IPS DF 6.9 (cell line): ENCODE data around the gene SSBP2.
"Not testable (repeated sequence)": the region's sequence is repeated elsewhere in the genome, so short reads cannot be mapped to it uniquely, and the experiment has no call there.

Experiments
- DNase-seq: peaks from one replicate; pipeline ENCODE4 v3.0.0-alpha.2; 2013; ENCODE audit warnings: low read depth, low spot score
- H3K27ac ChIP-seq: one replicate; pipeline ENCODE4 v1.5.1; 2013; ENCODE audit warnings: low read length, control low read depth
- H3K27me3 ChIP-seq: 2 replicates; pipeline ENCODE4 v1.6.1; 2013; ENCODE audit warnings: mild to moderate bottlenecking, low read length; ENCODE audit not compliant: control insufficient read depth, insufficient read depth
- H3K36me3 ChIP-seq: 2 replicates; pipeline ENCODE4 v1.6.1; 2013; ENCODE audit warnings: low read length; ENCODE audit not compliant: control insufficient read depth, insufficient read depth
- H3K4me1 ChIP-seq: 2 replicates; pipeline ENCODE4 v1.6.1; 2013; ENCODE audit warnings: low read length; ENCODE audit not compliant: control insufficient read depth, insufficient read depth
- H3K4me3 ChIP-seq: 2 replicates; pipeline ENCODE4 v1.5.1; 2013; ENCODE audit warnings: mild to moderate bottlenecking, low read length
- H3K9me3 ChIP-seq: 2 replicates; pipeline ENCODE4 v1.6.1; 2013; ENCODE audit warnings: low read length, inconsistent platforms; ENCODE audit not compliant: control insufficient read depth, insufficient read depth
- WGBS: extraction: QIAGEN DNeasy Blood & Tissue Kit; methylation state at CpG from one replicate; pipeline ENCODE4 v1.1.7; 2013; ENCODE audit warnings: mixed read lengths, missing lambda C conversion rate; ENCODE audit not compliant: insufficient read length, insufficient coverage; 5-methylcytosine and 5-hydroxymethylcytosine counted together

Gene SSBP2

GRCh38 chr5:81519217-81519905, 231.5 kb downstream of the SSBP2 start:
- Histone ChIP-seq H3K27ac (no peak overlapping the region), H3K27me3 (no peaks in the 10 kb centered on the region), H3K9me3 (no peaks in the 10 kb centered on the region), H3K36me3 (no peaks in the 10 kb centered on the region), H3K4me1 (no peaks in the 10 kb centered on the region), H3K4me3 (no peak overlapping the region)
- WGBS: no CpG with 5 or more reads among the region's 2 CpGs
- no peak for DNase-seq

- no peak for DNase-seq
These were observed 233.4 kb downstream of the SSBP2 start for GRCh38 chr5:81517462-81517861.

DNA sequence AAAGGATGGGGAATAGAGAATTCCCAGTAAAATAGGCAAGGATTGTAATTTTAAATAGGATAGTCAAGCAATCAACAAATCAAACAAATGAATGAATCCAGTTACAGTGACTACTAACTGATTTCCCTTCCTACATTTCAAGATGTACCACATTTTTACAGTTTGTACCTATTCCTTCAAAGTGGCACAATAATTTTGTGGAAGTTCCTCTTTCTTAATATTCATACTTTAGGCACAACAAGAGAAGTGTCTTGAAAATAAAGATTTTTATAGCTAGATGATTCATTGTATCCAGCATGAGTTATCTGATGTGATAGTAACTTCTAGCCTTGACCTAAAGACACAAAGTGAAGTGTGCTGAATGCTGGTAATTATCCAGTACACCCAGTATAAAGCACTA, 234.8 kb downstream of the SSBP2 start:
- DNase-seq: no peak
- Histone ChIP-seq H3K36me3 (no peaks in the 10 kb centered on the region), H3K4me1 (no peaks in the 10 kb centered on the region), H3K27me3 (no peaks in the 10 kb centered on the region), H3K4me3 (no peak overlapping the region), H3K27ac (no peak overlapping the region), H3K9me3 (no peaks in the 10 kb centered on the region)

More at GRCh38 chr5:81517462-81517861, 233.4 kb downstream of the SSBP2 start:
- Histone ChIP-seq H3K27ac (no peak overlapping the region), H3K4me1 (no peaks in the 10 kb centered on the region), H3K36me3 (no peaks in the 10 kb centered on the region), H3K27me3 (no peaks in the 10 kb centered on the region), H3K9me3 (no peaks in the 10 kb centered on the region), H3K4me3 (no peak overlapping the region)

- Histone ChIP-seq H3K9me3 (no peaks in the 10 kb centered on the region), H3K4me3 (no peak overlapping the region), H3K36me3 (no peaks in the 10 kb centered on the region), H3K27me3 (no peaks in the 10 kb centered on the region), H3K4me1 (no peaks in the 10 kb centered on the region), H3K27ac (no peak overlapping the region)
- no peak for DNase-seq
These were observed 236.9 kb downstream of the SSBP2 start for GRCh38 chr5:81513982-81514381.

DNA sequence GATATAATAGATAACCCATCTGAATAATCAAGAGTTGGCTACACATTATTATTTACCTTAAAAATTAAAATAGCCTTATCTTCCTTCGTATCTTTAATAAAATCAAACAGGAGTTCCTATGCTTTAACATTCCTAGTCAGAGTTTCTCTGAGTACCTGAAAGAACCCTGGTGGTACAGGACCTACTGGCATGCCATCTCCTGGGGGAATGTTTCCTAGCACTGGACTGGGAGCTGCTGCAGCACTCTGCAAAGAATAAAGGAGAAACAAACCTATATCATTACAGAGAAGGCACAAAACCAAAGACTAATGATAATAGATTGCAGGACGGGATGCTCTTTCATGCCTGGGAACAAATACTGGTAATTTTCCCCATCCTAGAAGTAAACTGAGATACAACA, 237.4 kb downstream of the SSBP2 start:
- no peaks in the 10 kb centered on the region for H3K27me3 ChIP-seq
- DNase-seq: no peak
- H3K27ac ChIP-seq: no peak overlapping the region
- no peaks in the 10 kb centered on the region for H3K4me1 ChIP-seq
- no peaks in the 10 kb centered on the region for H3K36me3 ChIP-seq
- H3K4me3 ChIP-seq: no peak overlapping the region
- H3K9me3 ChIP-seq: no peaks in the 10 kb centered on the region
- WGBS: 100% methylated on average over 1 of the region's 2 CpGs

GRCh38 chr5:81506900-81507588, 243.9 kb downstream of the SSBP2 start:
- H3K27ac ChIP-seq: no peak overlapping the region
- H3K27me3 ChIP-seq: no peaks in the 10 kb centered on the region
- WGBS: 100% methylated on average over 1 of the region's 2 CpGs
- no peaks in the 10 kb centered on the region for H3K4me1 ChIP-seq
- H3K36me3 ChIP-seq: no peaks in the 10 kb centered on the region
- H3K9me3 ChIP-seq: no peaks in the 10 kb centered on the region
- H3K4me3 ChIP-seq: no peak overlapping the region
- peak; percentile 31 for DNase-seq

- Histone ChIP-seq H3K4me3 (no peak overlapping the region), H3K9me3 (no peaks in the 10 kb centered on the region), H3K4me1 (no peaks in the 10 kb centered on the region), H3K27me3 (no peaks in the 10 kb centered on the region), H3K27ac (no peak overlapping the region), H3K36me3 (no peaks in the 10 kb centered on the region)
- WGBS: no CpG with 5 or more reads among the region's 1 CpG
- DNase-seq: no peak
These were observed 244.5 kb downstream of the SSBP2 start for GRCh38 chr5:81506378-81506777.

DNA sequence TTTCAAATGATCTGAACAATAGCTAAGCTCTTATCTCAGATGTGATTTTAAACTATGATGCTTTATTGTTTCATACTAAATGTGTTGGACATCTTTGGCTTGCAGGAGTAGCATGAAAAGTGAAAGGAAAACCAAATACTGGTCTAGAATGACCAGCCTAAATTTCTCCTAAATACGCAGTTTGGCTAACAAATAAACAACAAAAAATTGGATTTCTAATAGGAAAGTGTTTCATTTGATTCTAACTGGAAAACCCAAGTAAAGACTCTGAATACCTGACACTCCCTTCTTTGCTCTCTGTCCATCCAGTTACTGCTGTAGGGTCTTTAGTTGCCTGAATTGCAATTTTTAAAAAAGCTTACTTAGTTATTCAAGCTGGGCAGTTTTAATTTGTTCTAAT, 245.2 kb downstream of the SSBP2 start:
- Histone ChIP-seq H3K36me3 (no peaks in the 10 kb centered on the region), H3K27ac (no peak overlapping the region), H3K4me3 (no peak overlapping the region), H3K27me3 (no peaks in the 10 kb centered on the region), H3K9me3 (no peaks in the 10 kb centered on the region), H3K4me1 (no peaks in the 10 kb centered on the region)
- no peak for DNase-seq
- no CpG with 5 or more reads among the region's 1 CpG for WGBS

DNA sequence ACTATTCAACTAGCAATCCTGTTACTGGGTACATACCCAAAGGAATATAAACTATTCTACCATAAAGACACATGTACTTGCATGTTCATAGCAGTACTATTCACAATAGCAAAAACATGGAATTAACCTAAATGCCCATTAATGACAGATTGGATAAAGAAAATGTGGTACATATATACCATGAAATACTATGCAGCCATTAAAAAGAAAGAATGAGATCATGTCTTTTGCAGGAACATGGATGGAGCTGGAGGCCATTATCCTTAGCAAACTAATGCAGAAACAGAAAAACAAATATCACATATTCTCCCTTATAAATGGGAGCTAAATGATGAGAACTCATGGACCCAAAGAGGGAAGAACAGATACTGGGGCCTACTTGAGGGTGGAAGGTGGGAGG, 247.3 kb downstream of the SSBP2 start:
- not testable (repeated sequence) for H3K4me1 ChIP-seq, DNase-seq, H3K4me3 ChIP-seq, H3K9me3 ChIP-seq, H3K36me3 ChIP-seq, H3K27me3 ChIP-seq, H3K27ac ChIP-seq

DNA sequence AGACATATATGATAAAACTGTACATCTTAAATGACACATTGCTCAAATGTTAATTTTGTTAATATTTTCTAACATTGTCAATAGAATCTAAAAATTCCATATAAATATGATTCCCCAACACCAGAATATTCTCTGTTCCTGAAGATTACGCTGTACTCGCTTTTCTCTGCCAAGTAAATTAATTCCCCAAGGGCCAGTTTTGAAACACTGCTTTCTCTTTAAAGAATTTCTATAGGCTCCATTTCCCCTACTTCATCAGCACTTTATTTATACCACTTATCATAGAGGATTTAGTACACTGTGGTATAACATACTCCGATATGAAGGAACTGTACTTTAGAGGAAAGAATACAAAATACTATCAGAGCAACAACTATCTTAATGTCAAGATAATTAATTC, 255.6 kb downstream of the SSBP2 start:
- no CpG with 5 or more reads among the region's 3 CpGs for WGBS
- no peak for DNase-seq
- no peaks in the 10 kb centered on the region for H3K27me3 ChIP-seq
- no peaks in the 10 kb centered on the region for H3K36me3 ChIP-seq
- no peaks in the 10 kb centered on the region for H3K4me1 ChIP-seq
- H3K4me3 ChIP-seq: no peak overlapping the region
- no peak overlapping the region for H3K27ac ChIP-seq
- no peaks in the 10 kb centered on the region for H3K9me3 ChIP-seq

DNA sequence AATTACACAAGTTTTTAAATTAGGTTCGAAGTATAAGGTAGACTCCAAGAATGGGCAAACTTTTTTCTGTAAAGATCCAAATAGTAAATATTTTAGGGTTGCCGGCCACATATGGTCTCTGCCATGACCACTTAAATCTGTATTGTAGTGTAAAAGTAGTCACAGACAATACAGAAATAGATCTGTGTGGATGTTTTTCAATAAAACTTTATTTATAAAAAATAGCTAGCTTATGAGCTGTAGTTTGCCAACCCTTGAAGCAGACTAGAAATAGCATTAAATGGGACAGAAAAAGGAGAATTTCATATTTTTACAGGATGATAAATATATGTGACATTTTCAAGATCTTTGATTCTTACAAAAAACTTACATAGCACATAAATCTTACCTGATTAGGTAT, 262.0 kb downstream of the SSBP2 start:
- no peak overlapping the region for H3K27ac ChIP-seq
- no peaks in the 10 kb centered on the region for H3K27me3 ChIP-seq
- H3K4me3 ChIP-seq: no peak overlapping the region
- H3K4me1 ChIP-seq: no peaks in the 10 kb centered on the region
- no peak for DNase-seq
- no peaks in the 10 kb centered on the region for H3K9me3 ChIP-seq
- no CpG with 5 or more reads among the region's 2 CpGs for WGBS
- H3K36me3 ChIP-seq: no peaks in the 10 kb centered on the region
